Mesothelial cell of epicardium (in vitro differentiated cells): ENCODE data around the gene GRID1. TPM values are rescaled to one million over a fixed set of nuclear protein-coding genes. Genes with fewer than 3 reads are reported as not detected.

Experiments
- DNase-seq, 2 experiments: peaks; one replicate each; pipeline ENCODE4 v3.0.0; 2021; ENCODE audit warnings: low spot score in 2 of 2; ENCODE audit not compliant: unreplicated experiment in 2 of 2
- H3K27ac Mint-ChIP-seq: 2 replicates; pipeline ENCODE4 v1.8.0; 2021; ENCODE audit warnings: mixed read lengths
- H3K27me3 Mint-ChIP-seq: 2 replicates; pipeline ENCODE4 v1.8.0; 2021; ENCODE audit warnings: low read depth, mixed read lengths
- H3K36me3 Mint-ChIP-seq: 2 replicates; pipeline ENCODE4 v1.8.0; 2021; ENCODE audit warnings: mixed read lengths
- H3K4me1 Mint-ChIP-seq: 2 replicates; pipeline ENCODE4 v1.8.0; 2021; ENCODE audit warnings: mixed read lengths
- H3K4me3 Mint-ChIP-seq: 2 replicates; pipeline ENCODE4 v1.8.0; 2021; ENCODE audit warnings: mild to moderate bottlenecking, moderate library complexity, mixed read lengths
- H3K9me3 Mint-ChIP-seq: 2 replicates; pipeline ENCODE4 v1.8.0; 2021; ENCODE audit warnings: mixed read lengths
- total RNA-seq: library from RNA; stranded (reverse); gene quantifications from 3 replicates; pipeline ENCODE4 v1.2.1, GENCODE V29; 2021
- TF ChIP-seq, protein P1 (sequence below): fragments of 200-600 bp; sonication (generic); IDR thresholded peaks from one replicate; pipeline ENCODE4 v1.5.0; 2021; ENCODE audit warnings: antibody characterized with exemption; ENCODE audit not compliant: unreplicated experiment

GRID1 gene
- total RNA-seq, 1 donor from 2014 or later = 0.22 TPM

DNA sequence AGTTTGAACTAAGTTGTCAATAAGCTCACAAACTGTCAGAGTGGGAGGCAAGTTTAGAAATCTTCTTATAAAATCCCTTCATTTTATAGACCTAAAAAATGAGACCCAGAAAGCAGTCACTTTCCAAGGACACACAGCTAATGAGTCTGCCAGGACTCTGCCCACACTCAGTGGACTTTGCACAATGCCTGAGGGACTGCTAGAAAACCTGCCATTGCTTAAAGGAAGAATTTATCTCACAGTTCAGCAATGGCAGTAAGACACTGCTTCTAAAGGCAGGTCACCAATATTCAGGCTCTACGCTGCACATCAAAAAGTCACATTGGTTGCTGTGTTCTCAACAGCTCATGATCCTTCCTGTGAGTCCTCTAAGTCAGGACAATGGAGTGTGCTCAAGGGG, 698.1 kb downstream of the GRID1 start:
- DNase-seq = no peak
- Mint-ChIP-seq H3K27me3 (peaks cover 3% of the 10 kb centered on the region), H3K9me3 (peaks cover 24% of the 10 kb centered on the region), H3K4me1 (peaks cover 2% of the 10 kb centered on the region), H3K36me3 (peaks cover 4% of the 10 kb centered on the region), H3K4me3 (no peak overlapping the region), H3K27ac (no peak overlapping the region)
- TF ChIP-seq, protein P1, sequence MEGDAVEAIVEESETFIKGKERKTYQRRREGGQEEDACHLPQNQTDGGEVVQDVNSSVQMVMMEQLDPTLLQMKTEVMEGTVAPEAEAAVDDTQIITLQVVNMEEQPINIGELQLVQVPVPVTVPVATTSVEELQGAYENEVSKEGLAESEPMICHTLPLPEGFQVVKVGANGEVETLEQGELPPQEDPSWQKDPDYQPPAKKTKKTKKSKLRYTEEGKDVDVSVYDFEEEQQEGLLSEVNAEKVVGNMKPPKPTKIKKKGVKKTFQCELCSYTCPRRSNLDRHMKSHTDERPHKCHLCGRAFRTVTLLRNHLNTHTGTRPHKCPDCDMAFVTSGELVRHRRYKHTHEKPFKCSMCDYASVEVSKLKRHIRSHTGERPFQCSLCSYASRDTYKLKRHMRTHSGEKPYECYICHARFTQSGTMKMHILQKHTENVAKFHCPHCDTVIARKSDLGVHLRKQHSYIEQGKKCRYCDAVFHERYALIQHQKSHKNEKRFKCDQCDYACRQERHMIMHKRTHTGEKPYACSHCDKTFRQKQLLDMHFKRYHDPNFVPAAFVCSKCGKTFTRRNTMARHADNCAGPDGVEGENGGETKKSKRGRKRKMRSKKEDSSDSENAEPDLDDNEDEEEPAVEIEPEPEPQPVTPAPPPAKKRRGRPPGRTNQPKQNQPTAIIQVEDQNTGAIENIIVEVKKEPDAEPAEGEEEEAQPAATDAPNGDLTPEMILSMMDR = no peak

DNA sequence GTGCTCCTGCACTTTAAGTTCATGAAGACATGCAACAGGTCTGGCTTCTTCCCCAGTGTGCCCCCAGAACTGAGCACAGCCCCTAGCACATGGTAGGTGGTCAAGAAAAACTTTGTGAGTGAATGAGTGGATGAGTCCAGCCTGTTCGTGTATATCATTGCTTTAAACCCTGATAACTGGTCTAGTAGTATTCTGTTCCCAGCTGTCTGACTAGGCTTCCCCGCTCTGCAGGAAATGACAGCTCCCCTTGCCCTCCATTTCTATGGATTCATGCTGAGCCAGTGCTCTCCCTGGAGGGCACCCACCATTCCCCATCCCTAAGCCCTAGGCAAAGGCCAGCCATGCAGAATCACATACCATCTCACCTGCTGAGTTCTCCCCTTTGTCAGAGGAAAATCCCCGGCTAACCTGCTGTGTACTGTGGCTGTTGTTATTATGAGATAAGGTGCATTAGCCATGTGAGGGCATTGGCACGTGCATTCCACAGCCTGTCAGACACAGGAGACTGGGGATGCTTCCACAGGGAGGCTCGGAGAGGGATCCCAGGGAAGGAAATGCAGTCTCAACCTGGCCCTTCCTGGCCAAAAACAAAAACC, 698.9 kb downstream of the GRID1 start:
- no peaks in the 10 kb centered on the region for H3K36me3 Mint-ChIP-seq
- H3K27ac Mint-ChIP-seq = no peak overlapping the region
- no peak overlapping the region for H3K4me3 Mint-ChIP-seq
- peaks cover 17% of the 10 kb centered on the region for H3K9me3 Mint-ChIP-seq
- DNase-seq = no peak
- TF ChIP-seq, protein P1 = no peak
- peaks cover 3% of the 10 kb centered on the region for H3K27me3 Mint-ChIP-seq
- peaks cover 2% of the 10 kb centered on the region for H3K4me1 Mint-ChIP-seq

GRCh38 chr10:85666987-85667386, 699.6 kb downstream of the GRID1 start:
- H3K4me3 Mint-ChIP-seq = no peak overlapping the region
- TF ChIP-seq, protein P1 = no peak
- DNase-seq = no peak
- peaks cover 11% of the 10 kb centered on the region for H3K9me3 Mint-ChIP-seq
- H3K36me3 Mint-ChIP-seq = no peaks in the 10 kb centered on the region
- H3K27me3 Mint-ChIP-seq = peaks cover 3% of the 10 kb centered on the region
- peaks cover 2% of the 10 kb centered on the region for H3K4me1 Mint-ChIP-seq
- H3K27ac Mint-ChIP-seq = no peak overlapping the region

DNA sequence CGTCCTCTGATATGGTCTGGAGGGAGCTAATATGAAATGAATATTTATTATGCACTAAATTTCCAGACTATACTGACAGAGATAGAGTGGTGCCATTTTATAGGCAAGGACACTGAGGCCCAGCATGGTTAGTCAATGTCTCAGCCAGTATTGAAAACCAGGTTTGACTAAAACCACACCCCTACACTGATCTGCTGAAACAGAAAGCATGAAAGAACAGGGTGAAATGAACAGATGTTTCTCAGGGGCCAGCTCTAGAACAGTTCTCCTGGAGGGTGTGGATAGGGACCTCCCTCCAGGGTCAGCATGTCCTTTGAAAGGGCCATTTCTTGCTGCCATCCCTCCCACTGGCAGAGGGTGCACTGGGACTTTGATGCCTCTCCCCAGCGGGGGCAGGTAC, 700.5 kb downstream of the GRID1 start:
- TF ChIP-seq, protein P1 = no peak
- DNase-seq = no peak
- Mint-ChIP-seq H3K4me1 (peaks cover 6% of the 10 kb centered on the region), H3K9me3 (peaks cover 5% of the 10 kb centered on the region), H3K36me3 (no peaks in the 10 kb centered on the region), H3K4me3 (no peak overlapping the region), H3K27me3 (peaks cover 3% of the 10 kb centered on the region), H3K27ac (no peak overlapping the region)

DNA sequence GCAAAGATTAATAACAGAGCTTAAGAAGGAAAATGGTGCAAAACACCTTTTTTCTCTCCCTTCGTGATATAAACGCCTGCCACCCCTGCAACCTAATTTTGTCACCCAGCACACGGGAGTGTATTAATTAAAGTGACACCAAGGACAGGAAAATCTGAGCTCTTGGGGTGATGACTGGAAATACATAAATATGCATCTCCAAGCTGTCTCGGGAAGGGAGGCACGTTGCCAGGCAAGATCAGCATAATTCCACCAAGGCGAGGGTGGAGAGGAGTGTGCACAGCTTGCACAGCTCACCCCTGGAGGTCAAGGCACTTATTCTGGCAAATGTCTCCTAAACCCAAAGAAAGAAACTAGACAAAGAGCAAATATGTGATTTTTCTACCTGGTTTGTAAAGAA, 700.9 kb downstream of the GRID1 start:
- H3K4me1 Mint-ChIP-seq = peaks cover 8% of the 10 kb centered on the region
- H3K27me3 Mint-ChIP-seq = peaks cover 3% of the 10 kb centered on the region
- no peak overlapping the region for H3K27ac Mint-ChIP-seq
- TF ChIP-seq, protein P1 = no peak
- no peak overlapping the region for H3K4me3 Mint-ChIP-seq
- no peaks in the 10 kb centered on the region for H3K36me3 Mint-ChIP-seq
- no peak for DNase-seq
- H3K9me3 Mint-ChIP-seq = peaks cover 1% of the 10 kb centered on the region

GRCh38 chr10:85665078-85665477, 701.5 kb downstream of the GRID1 start:
- TF ChIP-seq, protein P1 = no peak
- H3K27me3 Mint-ChIP-seq = peaks cover 3% of the 10 kb centered on the region
- no peaks in the 10 kb centered on the region for H3K9me3 Mint-ChIP-seq
- no peak overlapping the region for H3K27ac Mint-ChIP-seq
- DNase-seq = no peak
- no peaks in the 10 kb centered on the region for H3K36me3 Mint-ChIP-seq
- H3K4me1 Mint-ChIP-seq = peaks cover 8% of the 10 kb centered on the region
- H3K4me3 Mint-ChIP-seq = no peak overlapping the region
